Stimulated activated naive CD8-positive, alpha-beta T cell treated with anti-CD3 and anti-CD28 coated beads, Interleukin-15, Interleukin-2, amounts not matched to agents 100 U/mL and 50 U/mL, for 24 hours (primary cell): ENCODE data around the gene PARD3.
"Not testable (repeated sequence)": the region's sequence is repeated elsewhere in the genome, so short reads cannot be mapped to it uniquely, and the experiment has no call there.

Experiments used
- ATAC-seq: fragments of 150-1000 bp; cut with Tn5 transposase; one replicate; pipeline ENCODE4 v1.10.0; 2021
- DNase-seq: peaks from one replicate; pipeline ENCODE4 v3.0.0; 2021

PARD3 gene

DNA sequence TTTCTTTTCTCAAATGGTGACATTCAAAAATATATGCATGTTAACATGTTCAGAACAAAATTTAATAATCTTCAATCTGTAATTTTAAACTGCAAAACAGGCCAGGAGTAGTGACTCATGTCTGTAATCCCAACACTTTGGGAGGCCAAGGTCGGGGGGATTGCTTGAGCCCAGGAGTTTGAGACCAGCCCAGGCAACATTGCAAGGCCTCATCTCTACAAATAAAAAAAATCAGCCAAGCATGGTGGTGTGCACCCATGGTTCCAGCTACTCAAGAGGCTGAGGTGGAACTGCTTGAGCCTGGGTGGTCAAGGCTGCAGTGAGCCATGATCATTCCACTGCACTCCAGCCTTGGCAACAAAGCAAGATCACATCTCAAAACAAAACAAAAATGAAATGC, 394.3 kb downstream of the PARD3 start:
- ATAC-seq (no peak), DNase-seq (no peak)

DNA sequence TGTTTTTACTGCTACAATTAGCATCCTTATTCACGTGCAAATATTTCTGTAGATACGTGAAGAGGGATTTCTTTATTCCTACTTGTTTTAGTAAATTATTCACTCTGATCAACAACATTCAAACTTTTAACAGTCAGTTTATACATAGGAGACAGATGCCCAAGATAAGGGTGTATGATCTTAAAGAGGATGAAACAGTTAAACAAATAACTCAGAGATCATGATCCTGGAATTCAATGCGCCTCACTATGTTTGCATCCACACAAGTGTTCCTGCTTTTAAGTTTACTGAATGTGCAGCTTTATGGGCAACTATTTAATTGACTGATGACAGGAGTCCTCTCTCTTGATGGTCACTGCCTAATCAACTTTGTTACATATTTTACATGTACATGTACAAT, 394.8 kb downstream of the PARD3 start:
- DNase-seq (no peak), ATAC-seq (no peak)

DNA sequence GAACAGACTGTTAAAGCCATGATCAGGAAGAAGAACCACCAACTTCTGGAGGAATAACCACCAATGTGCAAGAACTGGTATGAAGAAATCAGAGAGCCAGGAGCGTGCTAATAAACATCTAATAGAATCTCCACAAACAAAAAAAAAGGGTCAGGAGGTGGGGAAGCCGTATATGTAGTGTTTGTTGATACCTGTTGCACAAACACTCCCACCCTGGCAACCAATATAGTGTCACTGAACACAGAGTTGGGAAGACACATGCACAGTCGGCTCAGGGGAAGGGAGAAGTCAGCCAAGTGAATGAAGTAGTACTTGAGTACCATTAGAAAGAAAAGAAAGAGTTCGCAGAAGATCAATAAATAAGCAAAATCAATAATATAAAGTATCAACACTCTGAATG, 400.1 kb downstream of the PARD3 start:
- DNase-seq (no peak), ATAC-seq (no peak)

DNA sequence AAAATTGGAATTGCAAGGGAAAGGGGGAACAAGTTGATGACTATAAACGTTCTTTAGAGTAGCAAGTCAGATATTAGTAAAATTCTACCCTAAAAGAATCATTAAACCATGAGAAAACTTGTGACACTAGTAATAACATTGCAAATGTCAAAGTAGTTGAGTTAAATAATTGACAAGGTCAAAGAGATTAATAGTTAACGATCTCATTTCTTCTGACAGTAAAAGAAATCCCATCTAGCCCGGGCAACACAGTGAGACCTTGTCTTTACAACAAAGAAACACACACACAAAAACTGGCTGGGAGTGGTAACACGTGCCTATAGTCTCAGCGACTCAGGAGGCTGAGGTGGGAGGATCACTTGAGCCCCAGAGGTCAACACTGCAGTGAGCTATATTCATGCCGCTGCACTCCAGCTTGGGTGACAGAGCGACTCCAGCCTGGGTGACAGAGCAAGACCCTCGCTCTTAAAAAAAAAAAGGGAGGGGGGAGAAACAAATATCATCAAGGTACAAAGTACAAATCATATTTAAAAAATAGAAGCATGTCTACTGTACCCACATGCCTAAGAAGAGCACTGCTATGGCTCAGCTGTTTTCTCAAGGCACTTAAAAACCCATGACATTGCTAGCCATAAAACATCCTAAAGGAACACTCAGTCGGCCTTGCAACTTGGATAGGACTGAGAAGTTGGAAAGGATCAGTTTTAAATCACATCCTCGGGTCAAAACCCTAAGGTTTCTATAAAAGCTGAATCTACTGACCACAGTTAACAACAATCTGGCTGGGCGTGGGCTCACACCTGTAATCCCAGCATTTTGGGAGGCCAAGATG, 401.1 kb downstream of the PARD3 start:
- ATAC-seq (no peak), DNase-seq (no peak)

DNA sequence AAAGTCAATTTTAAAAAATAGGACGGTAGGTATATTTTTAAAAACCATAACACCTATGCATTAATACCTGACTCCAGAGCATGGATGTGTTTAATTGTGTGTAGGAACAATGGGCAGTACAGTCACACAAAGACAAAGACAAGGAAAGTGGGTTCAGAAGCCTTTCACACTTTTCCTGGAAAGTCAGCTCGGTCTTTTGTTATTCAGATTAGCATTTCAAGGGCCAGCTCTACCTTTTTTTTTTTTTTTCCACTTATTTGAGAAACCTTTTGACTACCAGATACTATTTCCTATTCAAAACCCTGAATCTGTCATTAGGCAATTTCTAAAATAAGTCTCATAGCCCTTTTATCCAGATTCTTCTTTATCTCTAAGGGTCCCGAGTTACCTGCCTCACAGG, 401.9 kb downstream of the PARD3 start:
- DNase-seq (no peak), ATAC-seq (no peak)

- DNase-seq: no peak
- ATAC-seq: no peak
These were observed 406.1 kb downstream of the PARD3 start for GRCh38 chr10:34408956-34409355.

DNA sequence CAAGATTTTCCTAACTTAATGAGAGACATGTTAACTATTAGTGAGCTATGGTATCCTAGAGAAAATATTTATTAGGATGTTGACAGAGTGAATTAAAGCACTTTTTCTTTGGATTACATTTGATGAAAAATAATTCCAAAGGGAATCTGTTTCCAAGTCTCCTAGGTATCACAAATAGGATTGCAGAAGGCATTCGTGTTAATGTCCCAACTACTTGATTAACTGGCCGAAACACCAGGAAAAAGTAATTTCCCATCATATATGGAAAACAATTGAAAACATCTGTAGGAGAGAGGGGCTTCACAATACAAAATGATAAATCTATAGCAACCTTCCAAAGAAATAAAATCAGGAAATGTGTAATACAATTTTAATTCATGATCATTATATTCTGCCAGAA, 406.7 kb downstream of the PARD3 start:
- no peak for DNase-seq
- ATAC-seq: no peak

- ATAC-seq (no peak), DNase-seq (no peak)
These were observed 407.7 kb downstream of the PARD3 start for GRCh38 chr10:34407324-34407805.

GRCh38 chr10:34406463-34407323, 408.4 kb downstream of the PARD3 start:
- no peak for DNase-seq
- ATAC-seq: no peak

DNA sequence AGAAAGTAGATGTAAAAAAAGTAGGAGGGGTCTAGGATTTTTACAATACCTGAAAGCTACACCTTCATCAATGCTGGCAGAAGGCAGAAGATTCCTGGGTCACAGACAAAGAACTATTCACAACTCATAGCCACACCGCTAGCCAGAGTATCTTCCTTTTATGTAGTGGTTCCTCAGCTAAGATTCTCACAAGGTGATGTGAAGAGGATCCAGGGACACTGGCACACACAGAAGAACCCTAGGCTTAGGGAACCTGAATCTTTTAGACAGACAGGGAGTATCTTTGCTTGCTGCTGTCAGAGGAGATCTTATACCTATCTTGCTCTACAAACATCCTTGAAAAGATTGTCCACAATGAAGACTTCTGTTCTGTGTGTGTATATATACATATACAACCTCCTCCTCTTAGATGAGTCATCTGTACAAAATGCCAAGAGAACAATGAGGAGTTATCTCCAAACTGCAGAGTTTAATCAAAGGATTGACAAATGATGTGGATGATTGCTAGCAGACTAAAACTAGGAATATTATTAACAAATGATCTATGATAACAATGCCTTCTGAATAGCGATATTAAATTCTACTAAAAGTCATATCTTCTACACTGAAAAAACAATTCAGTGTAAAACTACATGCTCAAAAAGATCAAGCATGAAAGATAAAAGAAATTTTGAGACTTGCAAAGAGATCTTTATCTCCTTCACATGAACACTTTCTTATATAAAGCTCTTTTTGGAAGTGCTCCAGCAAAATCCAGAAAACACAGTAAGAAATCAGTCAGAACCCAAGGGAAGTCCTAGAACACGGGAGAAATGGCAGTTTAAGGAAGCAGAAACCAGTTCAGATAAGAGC, 409.3 kb downstream of the PARD3 start:
- ATAC-seq (no peak), DNase-seq (no peak)

DNA sequence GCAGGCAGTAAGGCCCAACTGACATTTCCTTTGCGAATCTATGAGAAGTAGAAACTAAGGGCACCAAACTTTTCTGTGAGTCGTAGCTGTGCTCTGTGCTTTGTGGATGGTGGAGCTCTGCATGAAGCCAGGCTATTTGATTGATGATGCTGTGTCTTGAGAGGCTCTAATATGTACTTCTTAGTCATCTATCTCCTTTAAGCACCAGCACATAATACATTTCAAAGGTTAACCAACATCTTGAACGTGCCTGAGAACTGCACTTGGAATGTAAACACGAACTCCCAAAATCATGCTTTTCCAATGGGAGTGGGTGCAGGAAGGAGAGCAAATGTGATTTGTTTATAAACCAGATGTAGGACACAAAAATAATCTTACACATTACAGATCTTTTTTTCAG, 411.6 kb downstream of the PARD3 start:
- no peak for ATAC-seq
- no peak for DNase-seq

DNA sequence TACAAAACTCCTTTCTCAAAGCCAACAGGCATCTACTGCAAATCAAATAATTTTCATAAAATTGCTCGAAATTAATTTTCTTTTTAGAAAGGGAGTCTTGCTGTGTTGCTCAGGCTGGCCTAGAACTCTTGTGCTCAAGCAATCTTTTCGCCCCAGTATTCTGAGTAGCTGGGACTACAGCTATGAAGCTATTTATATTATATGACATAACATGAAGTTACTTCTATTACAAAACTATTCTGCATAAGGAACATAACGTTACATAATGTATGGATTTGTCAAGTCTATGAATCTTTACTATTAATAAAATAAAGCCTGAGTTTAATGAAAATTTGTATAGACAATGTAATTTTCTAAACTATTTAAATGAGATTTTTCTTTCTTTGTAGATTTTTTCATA, 415.0 kb downstream of the PARD3 start:
- DNase-seq: no peak
- no peak for ATAC-seq

DNA sequence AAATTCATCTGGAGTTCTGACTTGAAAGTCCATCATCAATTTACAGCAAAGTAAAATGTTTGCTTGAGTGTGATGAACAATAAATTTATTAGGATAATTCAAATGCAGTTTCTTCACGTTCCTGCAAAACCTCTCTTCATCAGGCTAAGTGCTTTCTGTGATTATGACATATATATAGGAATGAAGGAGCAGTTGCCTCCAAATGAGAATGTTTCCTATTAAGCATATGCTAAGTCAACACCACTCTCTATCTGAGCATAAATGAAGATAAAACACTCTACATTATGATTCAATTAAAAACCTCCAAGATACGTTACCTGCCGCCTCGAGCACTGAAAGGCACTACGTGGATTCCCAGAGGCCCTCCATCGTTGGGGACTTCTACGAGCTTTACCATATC, 416.1 kb downstream of the PARD3 start:
- DNase-seq (no peak), ATAC-seq (no peak)

DNA sequence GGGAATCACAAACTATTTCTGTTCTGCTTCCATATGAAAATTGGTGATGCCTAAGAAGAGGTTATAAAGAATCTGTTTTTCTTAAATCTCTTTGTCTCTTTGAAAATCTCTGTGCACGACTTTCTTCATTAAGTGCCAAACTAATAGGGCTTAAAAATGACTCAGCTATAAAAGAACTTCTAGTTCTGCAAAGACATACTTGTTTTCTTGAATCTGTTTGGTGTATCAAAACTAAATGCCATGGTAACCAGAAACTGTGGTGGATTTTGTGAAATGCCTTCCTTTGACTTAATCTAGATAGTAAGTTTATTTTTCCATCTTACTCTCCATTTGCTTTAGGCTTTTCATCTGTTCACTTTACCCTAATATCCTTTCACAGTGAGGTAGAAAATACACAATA, 417.8 kb downstream of the PARD3 start:
- DNase-seq (no peak), ATAC-seq (no peak)

GRCh38 chr10:34396663-34397062, 418.4 kb downstream of the PARD3 start:
- ATAC-seq: no peak
- no peak for DNase-seq

DNA sequence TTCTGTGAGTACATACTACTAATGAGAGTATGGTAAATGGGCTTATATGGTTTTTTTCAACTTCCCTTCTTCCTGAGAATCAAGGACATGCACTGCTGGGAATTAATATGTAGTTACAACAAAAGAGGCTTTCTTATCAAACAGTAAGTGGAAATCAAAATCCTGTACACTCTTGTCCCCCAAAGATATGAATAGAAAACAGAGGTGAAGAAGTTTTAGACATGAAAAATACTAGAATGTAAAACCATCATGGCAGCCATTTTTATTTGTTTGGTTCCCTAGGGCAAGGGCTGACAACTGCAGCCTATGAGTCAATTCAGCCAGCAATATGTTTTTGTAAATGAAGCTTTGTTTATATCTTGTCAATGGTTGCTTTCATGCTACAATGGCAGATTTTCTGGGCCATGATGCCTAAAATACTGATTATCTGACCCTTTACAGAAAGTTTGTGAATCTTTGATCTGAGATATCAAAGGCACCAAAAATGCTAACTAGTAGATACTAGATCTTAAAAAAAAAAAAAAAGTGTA, 422.4 kb downstream of the PARD3 start:
- no peak for ATAC-seq
- no peak for DNase-seq

GRCh38 chr10:34391168-34391567, 423.9 kb downstream of the PARD3 start:
- DNase-seq, ATAC-seq: not testable (repeated sequence)

DNA sequence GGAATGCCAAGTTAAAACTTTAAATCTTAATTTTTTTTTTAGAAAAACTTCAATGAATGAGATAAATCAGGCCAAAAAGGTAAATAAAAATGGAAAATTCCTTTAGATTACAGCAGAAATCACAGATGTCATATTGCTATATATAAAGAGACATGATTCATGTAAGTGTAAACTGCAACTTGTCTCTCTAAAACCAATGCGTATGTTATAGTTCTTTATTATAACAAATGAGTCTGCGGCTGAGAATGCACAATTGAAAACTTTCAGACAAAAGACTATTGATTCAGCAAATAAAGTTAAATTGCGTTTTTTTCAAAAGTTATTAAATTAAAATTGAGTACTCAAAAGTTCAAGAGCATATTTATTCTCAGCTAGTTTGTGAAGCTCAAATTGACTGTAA, 425.3 kb downstream of the PARD3 start:
- DNase-seq: no peak
- no peak for ATAC-seq

DNA sequence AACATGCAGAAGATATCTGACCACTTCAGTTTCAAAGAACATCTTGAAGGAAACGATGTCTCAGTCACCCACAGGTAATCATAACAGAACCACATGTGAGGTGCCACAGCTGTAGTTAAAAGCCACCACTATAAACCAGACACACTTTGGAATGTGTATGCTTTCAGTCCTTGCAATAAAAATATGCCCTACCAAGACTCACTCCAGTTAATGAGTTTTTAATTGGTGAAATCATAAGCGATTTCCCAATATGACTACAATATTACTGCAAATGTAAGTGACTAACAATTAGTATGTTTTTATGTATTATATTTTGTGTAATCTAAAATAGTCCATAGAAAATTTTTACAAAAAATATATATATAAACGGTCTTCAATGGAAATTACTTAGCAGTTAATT, 428.2 kb downstream of the PARD3 start:
- no peak for DNase-seq
- no peak for ATAC-seq

DNA sequence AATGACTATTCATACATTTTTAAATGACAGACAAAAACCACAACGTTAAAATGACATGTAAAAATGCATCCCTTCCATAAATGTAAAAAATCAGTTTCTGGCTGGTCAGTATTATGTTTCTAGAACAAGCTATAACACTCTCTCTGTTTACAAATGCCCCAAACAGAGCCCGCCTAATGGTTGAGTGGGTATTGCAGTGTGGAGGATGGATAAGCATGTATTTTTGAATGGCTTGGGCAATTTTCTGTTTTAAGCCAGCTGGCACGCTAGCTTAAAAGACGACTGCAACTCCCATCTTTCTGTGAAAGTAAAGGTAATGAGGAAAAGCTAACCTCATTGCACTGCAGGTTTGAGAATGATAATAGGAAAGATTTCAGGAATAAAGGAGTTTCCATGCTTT, 430.7 kb downstream of the PARD3 start:
- no peak for ATAC-seq
- no peak for DNase-seq

GRCh38 chr10:34382626-34383025, 432.5 kb downstream of the PARD3 start:
- no peak for DNase-seq
- no peak for ATAC-seq

GRCh38 chr10:34380856-34381255, 434.2 kb downstream of the PARD3 start:
- DNase-seq (no peak), ATAC-seq (no peak)
